ENCODE data around the gene SEMA6B. TPM values are rescaled to one million over a fixed set of nuclear protein-coding genes. Genes with fewer than 3 reads are reported as not detected.

The SEMA6B gene
- total and polyA plus RNA-seq, 12 donors = 3.4 to 27.9 (median 9.4) TPM

DNA sequence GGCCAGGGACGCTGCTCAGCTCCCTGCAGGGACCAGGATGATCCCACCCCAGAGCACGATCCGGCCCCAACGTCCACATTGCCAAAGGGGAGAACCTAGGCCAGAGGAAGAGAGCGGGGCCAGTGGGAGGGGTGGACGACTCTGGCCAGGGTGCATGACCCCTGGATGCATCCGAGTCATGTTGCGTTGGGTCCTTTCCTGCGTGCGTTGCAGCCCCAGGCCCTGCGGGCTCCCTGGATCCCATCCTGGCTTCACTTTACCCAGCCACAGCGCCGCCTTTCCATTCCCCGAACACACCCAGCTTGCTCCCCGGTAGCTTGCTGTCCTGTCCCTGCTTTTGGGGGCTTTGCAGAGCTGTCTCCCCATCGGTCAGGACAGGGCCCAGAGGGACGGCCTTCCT, 51.7 kb downstream of the SEMA6B start:
- Histone ChIP-seq H3K36me3 (peaks cover 0 to 66% (median 35%) of the 10 kb centered on the region in 9 donors), H3K4me3 (no peak overlapping the region), H3K27ac (peak overlapping the region in 1 of 10 donors; percentile 36), H3K4me1 (peaks cover 0 to 23% (median 11%) of the 10 kb centered on the region in 9 donors), H3K27me3 (no peaks in the 10 kb centered on the region), H3K9me3 (no peaks in the 10 kb centered on the region)
- ATAC-seq = no peak
- TF ChIP-seq, protein P1, sequence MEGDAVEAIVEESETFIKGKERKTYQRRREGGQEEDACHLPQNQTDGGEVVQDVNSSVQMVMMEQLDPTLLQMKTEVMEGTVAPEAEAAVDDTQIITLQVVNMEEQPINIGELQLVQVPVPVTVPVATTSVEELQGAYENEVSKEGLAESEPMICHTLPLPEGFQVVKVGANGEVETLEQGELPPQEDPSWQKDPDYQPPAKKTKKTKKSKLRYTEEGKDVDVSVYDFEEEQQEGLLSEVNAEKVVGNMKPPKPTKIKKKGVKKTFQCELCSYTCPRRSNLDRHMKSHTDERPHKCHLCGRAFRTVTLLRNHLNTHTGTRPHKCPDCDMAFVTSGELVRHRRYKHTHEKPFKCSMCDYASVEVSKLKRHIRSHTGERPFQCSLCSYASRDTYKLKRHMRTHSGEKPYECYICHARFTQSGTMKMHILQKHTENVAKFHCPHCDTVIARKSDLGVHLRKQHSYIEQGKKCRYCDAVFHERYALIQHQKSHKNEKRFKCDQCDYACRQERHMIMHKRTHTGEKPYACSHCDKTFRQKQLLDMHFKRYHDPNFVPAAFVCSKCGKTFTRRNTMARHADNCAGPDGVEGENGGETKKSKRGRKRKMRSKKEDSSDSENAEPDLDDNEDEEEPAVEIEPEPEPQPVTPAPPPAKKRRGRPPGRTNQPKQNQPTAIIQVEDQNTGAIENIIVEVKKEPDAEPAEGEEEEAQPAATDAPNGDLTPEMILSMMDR (IDR thresholded peaks at IDR 0.05) = no peak
- DNase-seq = no peak
- WGBS, 2 donors = 74 to 78% methylated on average over 17 of the region's 17 CpGs
- intact Hi-C loops (cut with DNase I) = no loop called here

DNA sequence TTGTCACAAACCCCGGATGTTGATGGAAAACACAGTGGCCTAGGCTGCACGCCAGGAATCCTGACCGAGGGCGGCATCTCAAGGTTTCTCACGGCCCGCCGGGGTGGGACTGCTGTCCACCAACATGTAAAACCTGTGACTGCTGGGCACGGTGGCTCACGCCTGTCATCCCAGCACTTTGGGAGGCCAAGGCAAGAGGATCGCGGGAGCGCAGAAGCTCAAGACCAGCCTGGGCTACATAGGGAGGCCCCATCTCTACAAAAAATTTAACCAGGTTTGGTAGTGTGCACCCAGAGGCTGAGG, 52.4 kb downstream of the SEMA6B start:
- TF ChIP-seq, protein P1 (IDR thresholded peaks at IDR 0.05) = no peak
- H3K4me3 ChIP-seq = no peak overlapping the region
- H3K4me1 ChIP-seq = peaks cover 0 to 23% (median 11%) of the 10 kb centered on the region in 9 donors
- 68 to 79% methylated on average over 12 of the region's 12 CpGs for WGBS, 2 donors
- H3K27me3 ChIP-seq = no peaks in the 10 kb centered on the region
- H3K27ac ChIP-seq = peak overlapping the region in 1 of 10 donors; percentile 0
- no peaks in the 10 kb centered on the region for H3K9me3 ChIP-seq
- ATAC-seq (no peak), DNase-seq (no peak)
- H3K36me3 ChIP-seq = peaks cover 0 to 73% (median 42%) of the 10 kb centered on the region in 9 donors
- intact Hi-C loops (cut with DNase I) = no loop called here

DNA sequence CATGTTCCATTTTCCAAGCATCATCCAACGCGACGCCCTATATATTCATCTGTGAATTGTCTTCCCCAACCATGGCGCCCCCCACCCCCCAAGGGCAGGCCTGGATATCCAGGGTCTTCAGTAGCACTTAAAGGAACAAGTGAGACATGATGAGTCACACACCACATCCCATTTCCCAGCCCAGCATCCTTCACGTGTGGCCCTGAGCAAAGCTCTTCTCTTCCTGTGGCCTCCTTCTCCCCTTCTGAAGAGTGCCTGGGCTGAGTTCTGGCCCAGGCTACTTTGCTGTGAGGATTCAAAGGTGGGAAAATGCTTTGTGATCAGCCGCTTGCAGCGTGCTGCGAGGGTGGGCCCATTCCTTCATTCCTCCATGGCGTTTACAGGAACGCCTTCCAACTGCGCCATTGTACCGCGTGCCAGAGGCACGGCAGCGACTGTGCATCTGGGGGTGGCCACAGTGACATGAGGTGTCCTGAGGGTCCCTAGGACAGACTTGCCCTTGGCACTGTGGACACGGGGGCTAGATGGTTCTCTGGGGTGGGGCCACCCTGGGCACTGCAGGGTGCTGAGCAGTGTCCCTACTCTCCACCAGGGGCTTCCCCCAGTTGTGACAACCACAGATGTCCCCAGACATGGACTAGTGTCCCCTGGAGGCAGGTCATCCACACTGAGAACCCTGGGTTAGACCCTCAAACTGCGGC, 52.9 kb downstream of the SEMA6B start:
- TF ChIP-seq, protein P1 (IDR thresholded peaks at IDR 0.05) = no peak
- H3K4me3 ChIP-seq = no peak overlapping the region
- peaks cover 0 to 23% (median 11%) of the 10 kb centered on the region in 9 donors for H3K4me1 ChIP-seq
- no peak for DNase-seq
- no peaks in the 10 kb centered on the region for H3K9me3 ChIP-seq
- WGBS, 2 donors = 83 to 86% methylated on average over 17 of the region's 17 CpGs
- H3K36me3 ChIP-seq = peaks cover 0 to 78% (median 47%) of the 10 kb centered on the region in 9 donors
- intact Hi-C loops (cut with DNase I) = no loop called here
- ATAC-seq = no peak
- H3K27me3 ChIP-seq = no peaks in the 10 kb centered on the region
- H3K27ac ChIP-seq = peak overlapping the region in 1 of 10 donors; percentile 0

DNA sequence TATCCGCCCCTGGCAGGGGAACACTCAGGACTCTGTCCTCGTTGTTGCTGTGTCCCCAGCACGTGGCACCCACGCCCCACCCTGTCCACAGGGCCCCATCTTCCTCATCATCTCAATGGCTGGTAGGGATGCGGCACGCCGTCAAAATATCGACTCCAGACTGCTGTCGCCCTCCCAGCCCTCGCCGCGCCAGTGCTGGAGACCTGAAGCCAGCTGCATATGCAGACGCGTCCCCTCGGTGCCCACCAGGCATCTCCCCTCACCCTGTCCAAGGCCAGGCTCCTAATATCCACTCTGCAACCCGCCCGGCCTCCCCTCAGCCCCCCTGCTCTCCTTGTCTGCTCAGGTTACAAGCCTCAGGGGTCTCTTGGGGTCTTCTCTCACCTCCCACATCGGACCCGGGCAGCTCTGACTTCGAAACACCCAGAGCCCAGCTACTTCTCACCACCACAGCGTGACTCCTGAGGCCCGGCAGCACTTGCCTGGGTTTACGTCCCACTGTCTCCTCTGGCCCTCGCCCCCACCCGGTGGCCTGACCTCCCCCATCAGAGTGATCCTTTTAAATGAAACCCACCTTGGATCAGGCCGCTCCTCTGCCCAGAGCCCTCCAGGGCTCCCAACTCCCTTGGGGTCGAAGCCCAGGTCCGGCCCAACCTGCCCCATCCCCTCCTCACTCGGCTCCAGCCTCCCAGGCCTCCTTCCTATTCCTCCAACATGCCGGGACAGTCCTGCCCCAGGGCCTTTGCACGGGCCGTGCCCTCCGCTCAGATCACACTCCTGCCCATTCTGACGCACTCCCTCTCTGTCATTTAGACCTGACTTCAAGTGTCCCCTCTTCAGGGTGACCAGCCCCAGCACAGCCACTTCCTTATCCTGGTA, 53.7 kb downstream of the SEMA6B start:
- ATAC-seq = no peak

More for the DNA sequence above, 53.7 kb downstream of the SEMA6B start:
- Histone ChIP-seq H3K36me3 (peaks cover 0 to 86% (median 55%) of the 10 kb centered on the region in 9 donors), H3K9me3 (no peaks in the 10 kb centered on the region), H3K4me1 (peaks cover 0 to 23% (median 11%) of the 10 kb centered on the region in 9 donors), H3K4me3 (no peak overlapping the region), H3K27ac (no peak overlapping the region), H3K27me3 (no peaks in the 10 kb centered on the region)
- TF ChIP-seq, protein P1 (IDR thresholded peaks at IDR 0.05) = no peak
- intact Hi-C loops (cut with DNase I) = no loop called here
- DNase-seq = no peak
- 95% methylated on average over 34 of the region's 34 CpGs for WGBS, 2 donors

All from heart right ventricle (tissue), 16 donors.